OCI-LY1 (cell line): ENCODE data around the gene PTPRE.

Experiments
- EZH2 ChIP-seq: fragments of 200-600 bp; sonication (generic), shearing (Covaris generic); IDR thresholded peaks from 2 replicates; pipeline ENCODE4 v1.8.0; 2017; ENCODE audit warnings: borderline replicate concordance, mixed run types, mild to moderate bottlenecking, antibody characterized with exemption, low read length, moderate library complexity, mixed read lengths
- TF ChIP-seq, protein P1 (sequence below): fragments of 200-600 bp; sonication (generic), shearing (Covaris generic); IDR thresholded peaks from 2 replicates; pipeline ENCODE4 v1.5.1; 2017; ENCODE audit warnings: mild to moderate bottlenecking, antibody characterized with exemption, low read length, moderate library complexity, mixed read lengths

DNA sequence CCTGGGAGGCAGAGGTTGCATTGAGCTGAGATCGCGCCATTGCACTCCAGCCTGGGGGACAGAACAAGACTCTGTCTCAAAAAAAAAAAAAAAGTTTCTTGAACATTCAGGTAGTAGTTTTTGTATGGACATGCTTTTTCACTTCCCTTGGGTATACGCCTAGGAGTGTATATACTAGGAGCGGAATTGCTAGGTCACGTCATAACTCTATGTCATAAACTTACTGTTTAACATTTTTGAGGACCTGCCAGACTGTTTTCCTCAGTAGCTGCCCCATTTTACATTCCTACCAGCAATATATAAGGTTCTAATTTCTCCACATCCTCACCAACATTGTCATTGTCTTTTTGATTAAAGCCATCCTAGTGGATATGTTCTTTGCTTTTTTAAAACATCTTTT lies 167.7 kb downstream of the PTPRE start:
- TF ChIP-seq, protein P1, sequence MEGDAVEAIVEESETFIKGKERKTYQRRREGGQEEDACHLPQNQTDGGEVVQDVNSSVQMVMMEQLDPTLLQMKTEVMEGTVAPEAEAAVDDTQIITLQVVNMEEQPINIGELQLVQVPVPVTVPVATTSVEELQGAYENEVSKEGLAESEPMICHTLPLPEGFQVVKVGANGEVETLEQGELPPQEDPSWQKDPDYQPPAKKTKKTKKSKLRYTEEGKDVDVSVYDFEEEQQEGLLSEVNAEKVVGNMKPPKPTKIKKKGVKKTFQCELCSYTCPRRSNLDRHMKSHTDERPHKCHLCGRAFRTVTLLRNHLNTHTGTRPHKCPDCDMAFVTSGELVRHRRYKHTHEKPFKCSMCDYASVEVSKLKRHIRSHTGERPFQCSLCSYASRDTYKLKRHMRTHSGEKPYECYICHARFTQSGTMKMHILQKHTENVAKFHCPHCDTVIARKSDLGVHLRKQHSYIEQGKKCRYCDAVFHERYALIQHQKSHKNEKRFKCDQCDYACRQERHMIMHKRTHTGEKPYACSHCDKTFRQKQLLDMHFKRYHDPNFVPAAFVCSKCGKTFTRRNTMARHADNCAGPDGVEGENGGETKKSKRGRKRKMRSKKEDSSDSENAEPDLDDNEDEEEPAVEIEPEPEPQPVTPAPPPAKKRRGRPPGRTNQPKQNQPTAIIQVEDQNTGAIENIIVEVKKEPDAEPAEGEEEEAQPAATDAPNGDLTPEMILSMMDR = no peak
- TF ChIP-seq EZH2 = no peak
